Esophagus muscularis mucosa (tissue), 4 donors: ENCODE results near the gene ELMO3. TPM values are rescaled to one million over a fixed set of nuclear protein-coding genes. Genes with fewer than 3 reads are reported as not detected.

Experiments
- DNase-seq: peaks from one replicate; pipeline ENCODE4 v3.0.0-alpha.2; 2017; ENCODE audit errors: extremely low spot score
- H3K27ac ChIP-seq, 4 donors: fragments of 200-600 bp; sonication (generic); replicated peaks in 1 of 4; 1 replicate in 3 of 4; 2 replicates in 1 of 4; pipeline ENCODE4 v1.5.1; 2016 to 2019; ENCODE audit warnings: mild to moderate bottlenecking in 1 of 4
- H3K27me3 ChIP-seq, 4 donors: fragments of 200-600 bp; sonication (generic); one replicate each; pipeline versions ENCODE4 v1.5.1 to v1.6.0; 2016 to 2019
- H3K36me3 ChIP-seq, 4 donors: fragments of 200-600 bp; sonication (generic); one replicate each; pipeline ENCODE4 v1.5.1; 2016 to 2019
- H3K4me1 ChIP-seq, 4 donors: fragments of 200-600 bp; sonication (generic); one replicate each; pipeline ENCODE4 v1.5.1; 2016 to 2019
- H3K4me3 ChIP-seq, 4 donors: fragments of 200-600 bp; sonication (generic); 1 replicate in 2 of 4; 2 replicates in 2 of 4; pipeline ENCODE4 v1.5.1; 2016 to 2019; ENCODE audit warnings: mild to moderate bottlenecking in 4 of 4, moderate library complexity in 1 of 4
- H3K9me3 ChIP-seq, 4 donors: fragments of 200-600 bp; sonication (generic); 1 replicate in 3 of 4; 2 replicates in 1 of 4; pipeline ENCODE4 v1.5.1; 2016 to 2019
- CTCF ChIP-seq, 3 experiments: fragments of 200-600 bp in 2 of 3; fragments of 450-650 bp in 1 of 3; sonication (generic) in 2 of 3; IDR thresholded peaks; one replicate each; pipeline ENCODE4 v1.5.1; 2017 to 2019; ENCODE audit warnings: antibody characterized with exemption in 3 of 3, mild to moderate bottlenecking in 2 of 3, moderate library complexity in 1 of 3
- EP300 ChIP-seq: sonication (generic); formaldehyde crosslinking; IDR thresholded peaks from one replicate; pipeline ENCODE4 v1.6.1; 2017; ENCODE audit warnings: antibody characterized with exemption
- POLR2A ChIP-seq: fragments of 450-650 bp; IDR thresholded peaks from one replicate; pipeline ENCODE4 v1.6.1; 2017; ENCODE audit warnings: antibody characterized with exemption, moderate library complexity, mild to moderate bottlenecking, low read depth
- POLR2AphosphoS5 ChIP-seq, 2 donors: sonication (generic); formaldehyde crosslinking; IDR thresholded peaks; one replicate each; pipeline ENCODE4 v1.6.1; 2017; ENCODE audit warnings: antibody characterized with exemption in 2 of 2
- WGBS: methylation state at CpG from one replicate; pipeline ENCODE4 v1.1.5; 2018; 5-methylcytosine and 5-hydroxymethylcytosine counted together
- intact Hi-C: fragments of 100-400 bp; cut with DNase I; formaldehyde crosslinking; loops from one replicate; pipeline ENCODE4 v1.15.1; 2023
- total RNA-seq, 4 donors: library from RNA; depleted of rRNA; stranded (reverse); fragments of >200 nt; gene quantifications; one replicate each; pipeline versions ENCODE4 v1.1.0 to v1.2.1, GENCODE V29; 2016

Gene ELMO3
- total RNA-seq, 4 donors from 2014 or later, result 0.33 to 0.83 (median 0.60) TPM

- Histone ChIP-seq H3K27ac (no peak overlapping the region), H3K27me3 (no peaks in the 10 kb centered on the region), H3K36me3 (peaks cover 7 to 63% (median 48%) of the 10 kb centered on the region in 4 donors), H3K4me3 (no peak overlapping the region), H3K4me1 (peaks cover 7 to 20% (median 19%) of the 10 kb centered on the region in 4 donors), H3K9me3 (no peaks in the 10 kb centered on the region)
- intact Hi-C loops, result no loop called here
- 85% methylated on average over 12 of the region's 23 CpGs for WGBS
- TF ChIP-seq POLR2A, result no peak
- no peak for TF ChIP-seq EP300
- no peak for TF ChIP-seq POLR2AphosphoS5 (IDR thresholded peaks at IDR 0.05)
- TF ChIP-seq CTCF (IDR thresholded peaks at IDR 0.05), result no peak
- no peak for DNase-seq
Measured at GRCh38 chr16:67202956-67203493, 4.1 kb downstream of the ELMO3 start.

GRCh38 chr16:67204076-67204475 is 5.1 kb downstream of the ELMO3 start:
- no peak for DNase-seq
- H3K4me1 ChIP-seq, result peaks cover 4 to 9% (median 9%) of the 10 kb centered on the region in 4 donors
- WGBS, result 82% methylated on average over 2 of the region's 4 CpGs
- H3K36me3 ChIP-seq, result peaks cover 7 to 55% (median 41%) of the 10 kb centered on the region in 4 donors
- H3K27me3 ChIP-seq, result no peaks in the 10 kb centered on the region
- H3K27ac ChIP-seq, result no peak overlapping the region
- no peak overlapping the region for H3K4me3 ChIP-seq
- no peak for TF ChIP-seq CTCF (IDR thresholded peaks at IDR 0.05)
- TF ChIP-seq POLR2AphosphoS5 (IDR thresholded peaks at IDR 0.05), result no peak
- no peak for TF ChIP-seq EP300
- TF ChIP-seq POLR2A, result no peak
- intact Hi-C loops, result no loop called here
- H3K9me3 ChIP-seq, result no peaks in the 10 kb centered on the region

- no peak for TF ChIP-seq CTCF (IDR thresholded peaks at IDR 0.05)
- TF ChIP-seq POLR2AphosphoS5 (IDR thresholded peaks at IDR 0.05), result no peak
- no peak for TF ChIP-seq POLR2A
- TF ChIP-seq EP300, result no peak
- 94% methylated on average over 8 of the region's 8 CpGs for WGBS
- Histone ChIP-seq H3K4me3 (no peak overlapping the region), H3K27me3 (no peaks in the 10 kb centered on the region), H3K27ac (no peak overlapping the region), H3K36me3 (peaks cover 7 to 60% (median 37%) of the 10 kb centered on the region in 4 donors), H3K9me3 (no peaks in the 10 kb centered on the region), H3K4me1 (no peaks in the 10 kb centered on the region)
- intact Hi-C loops, result no loop called here
- DNase-seq, result no peak
Measured at GRCh38 chr16:67206129-67206837, 7.4 kb downstream of the ELMO3 start.

- no peak for TF ChIP-seq CTCF (IDR thresholded peaks at IDR 0.05)
- no peak for TF ChIP-seq POLR2AphosphoS5 (IDR thresholded peaks at IDR 0.05)
- no peak for TF ChIP-seq EP300
- TF ChIP-seq POLR2A, result no peak
- Histone ChIP-seq H3K4me1 (no peaks in the 10 kb centered on the region), H3K27me3 (no peaks in the 10 kb centered on the region), H3K4me3 (no peak overlapping the region), H3K36me3 (peaks cover 7 to 59% (median 32%) of the 10 kb centered on the region in 4 donors), H3K27ac (no peak overlapping the region), H3K9me3 (no peaks in the 10 kb centered on the region)
- no peak for DNase-seq
- intact Hi-C loops, result no loop called here
- WGBS, result 90% methylated on average over 3 of the region's 3 CpGs
Measured at GRCh38 chr16:67206838-67207248, 7.9 kb downstream of the ELMO3 start.
